DMS153 (cell line): ENCODE measurements around the gene ELOVL2.

ENCODE experiments used
- DNase-seq: peaks from one replicate; lab custom pipeline; 2025; lab: John Stamatoyannopoulos, UW

Gene ELOVL2

GRCh38 chr6:10979603-10980002, 64.5 kb downstream of the ELOVL2 start:
- no peak for DNase-seq

DNA sequence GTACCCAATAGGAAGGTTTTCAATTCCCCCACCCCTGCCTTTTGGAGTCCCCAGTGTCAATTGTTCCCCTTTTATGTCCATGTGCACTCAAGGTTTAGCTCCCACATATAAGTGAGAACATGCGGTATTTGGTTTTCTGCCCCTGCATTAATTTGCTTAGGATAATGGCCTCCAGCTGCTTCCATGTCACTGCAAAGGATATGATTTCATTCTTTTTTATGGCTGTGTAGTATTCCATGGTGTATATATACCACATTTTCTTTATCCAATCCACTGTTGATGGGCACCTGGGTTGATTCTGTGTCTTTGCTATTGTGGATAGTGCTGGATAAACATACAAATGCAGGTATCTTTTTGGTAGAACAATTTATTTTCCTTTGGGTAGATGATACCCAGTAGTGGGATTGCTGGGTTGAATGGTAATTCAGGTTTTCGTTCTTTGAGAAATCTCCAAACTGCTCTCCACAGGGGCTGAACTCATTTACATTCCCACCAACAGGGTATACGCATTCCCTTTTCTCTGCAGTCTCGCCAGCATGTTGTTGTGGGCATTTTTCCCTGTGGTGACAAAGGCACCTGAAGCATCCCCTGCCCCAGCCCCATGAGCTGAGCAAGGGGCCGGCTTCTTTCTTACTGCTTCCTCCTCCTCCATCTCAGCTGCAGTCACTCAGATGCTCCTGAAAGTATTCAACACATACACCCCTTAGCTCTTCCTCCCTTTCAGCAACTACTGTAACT, 66.7 kb downstream of the ELOVL2 start:
- DNase-seq: no peak

DNA sequence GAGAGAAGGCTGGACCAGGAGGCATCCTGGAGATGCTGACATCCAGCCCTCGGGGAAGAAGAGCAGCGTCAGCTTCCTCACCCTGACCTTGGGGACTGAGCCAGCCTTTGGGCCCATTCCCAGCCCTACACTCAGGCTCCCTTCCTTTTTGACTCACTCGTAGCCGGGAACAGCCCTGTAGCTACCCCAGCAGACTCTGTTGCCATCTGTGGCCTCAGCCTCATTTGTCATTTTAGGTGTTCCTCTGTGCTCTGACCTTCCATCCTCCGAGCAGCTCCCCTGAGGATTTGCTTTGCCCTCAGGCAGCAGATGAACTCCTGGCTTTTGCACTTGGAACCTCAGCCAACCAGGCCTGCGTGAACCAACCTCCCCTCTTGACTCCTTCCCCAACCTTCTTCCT, 67.5 kb downstream of the ELOVL2 start:
- DNase-seq: no peak

- no peak for DNase-seq
Measured at GRCh38 chr6:10972196-10972595, 71.9 kb downstream of the ELOVL2 start.

DNA sequence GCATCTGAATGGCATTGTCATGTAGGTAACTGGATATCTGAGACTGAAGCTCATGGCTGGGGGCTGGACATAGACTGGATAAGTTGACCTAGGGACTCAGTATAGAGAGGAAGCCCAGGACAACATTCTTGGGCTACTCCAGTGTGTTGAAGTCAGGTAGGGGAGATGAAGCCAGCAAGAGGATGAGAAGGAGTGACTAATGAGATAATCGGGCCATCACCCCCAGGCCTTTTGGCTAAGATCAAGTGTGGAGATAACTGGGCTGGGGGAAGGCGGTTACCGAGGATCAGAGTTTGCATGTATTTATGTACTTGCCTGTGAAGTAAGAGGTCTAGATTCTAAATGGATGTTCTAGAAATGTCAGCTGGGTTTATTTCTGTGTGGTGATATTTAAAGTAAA, 73.4 kb downstream of the ELOVL2 start:
- DNase-seq: no peak

DNA sequence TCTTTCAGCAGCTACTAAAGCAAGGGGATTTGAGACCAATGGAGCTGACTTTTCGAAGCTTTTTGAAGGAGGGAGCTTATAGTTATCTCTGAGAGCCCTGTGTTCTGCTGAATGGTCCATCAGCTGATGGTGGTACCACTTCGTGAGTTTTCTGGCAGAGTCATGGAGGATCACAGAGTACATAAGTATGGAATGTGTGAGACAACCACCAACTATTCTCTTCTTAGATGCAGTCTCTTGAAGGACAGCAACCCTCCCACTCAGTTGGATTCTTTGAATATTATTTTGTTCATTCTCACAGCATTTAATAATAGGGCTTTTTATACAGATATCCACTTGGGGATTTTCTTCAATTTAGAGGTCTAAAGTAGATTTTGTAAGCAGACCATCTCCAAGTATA, 75.3 kb downstream of the ELOVL2 start:
- DNase-seq: no peak

- no peak for DNase-seq
Measured at GRCh38 chr6:10964684-10965083, 79.4 kb downstream of the ELOVL2 start.

DNA sequence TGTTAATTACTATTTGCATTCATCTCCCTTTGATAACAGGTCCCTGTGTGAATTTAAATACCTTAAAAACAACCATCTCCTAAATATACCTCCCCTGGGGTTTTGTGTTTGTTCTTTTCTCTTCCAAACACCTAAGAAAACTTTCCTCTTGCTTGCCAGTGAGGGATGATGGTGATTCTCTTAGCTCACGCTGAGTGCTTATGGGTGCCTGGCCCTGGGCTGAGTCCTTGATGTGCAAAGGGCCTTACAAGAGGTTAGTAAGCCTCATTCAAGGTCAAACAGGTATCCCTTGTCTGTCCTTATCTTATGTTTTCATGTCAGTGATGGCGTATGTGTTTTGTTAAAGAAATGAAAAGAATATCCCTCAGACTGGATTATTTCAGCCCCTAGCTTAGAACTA, 81.0 kb downstream of the ELOVL2 start:
- no peak for DNase-seq

- no peak for DNase-seq
Measured at GRCh38 chr6:10962673-10963072, 81.4 kb downstream of the ELOVL2 start.

DNA sequence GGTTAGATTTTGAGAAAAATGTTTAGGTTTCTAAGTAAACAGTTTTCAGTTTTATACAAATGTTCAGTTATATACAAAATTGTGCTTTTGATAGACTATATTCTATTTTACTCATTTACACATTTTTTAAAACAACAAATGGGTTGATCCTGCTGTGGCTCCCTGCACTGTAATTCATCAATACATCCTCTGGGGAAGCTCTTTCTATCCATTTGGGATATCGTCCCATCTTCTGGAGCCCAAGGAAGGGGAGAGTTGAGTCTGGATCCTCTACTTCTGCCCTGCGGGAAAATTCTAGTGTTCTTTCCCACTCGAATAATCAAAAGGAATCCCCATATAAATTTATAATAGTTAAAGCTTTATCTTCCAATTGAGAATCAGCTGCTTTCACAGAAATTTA, 82.3 kb downstream of the ELOVL2 start:
- no peak for DNase-seq

DNA sequence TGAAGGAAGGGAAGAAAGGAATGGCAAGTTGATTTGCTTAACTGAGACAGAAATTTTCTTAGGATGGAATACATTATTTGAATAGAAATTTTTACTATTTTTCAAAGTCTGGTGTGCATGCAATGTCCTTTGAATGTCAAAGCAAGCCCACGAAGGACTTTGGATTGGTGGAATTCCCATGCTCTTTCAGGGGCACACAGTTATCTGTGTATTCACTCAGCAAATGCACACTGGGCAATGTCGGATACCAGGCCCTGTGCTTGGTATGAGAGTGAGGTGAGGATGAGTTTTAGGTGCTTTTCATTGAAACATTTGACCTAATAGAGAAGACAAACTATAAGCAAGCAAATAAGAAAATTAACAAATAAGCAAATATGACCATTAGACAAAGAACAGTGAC, 83.9 kb downstream of the ELOVL2 start:
- no peak for DNase-seq

DNA sequence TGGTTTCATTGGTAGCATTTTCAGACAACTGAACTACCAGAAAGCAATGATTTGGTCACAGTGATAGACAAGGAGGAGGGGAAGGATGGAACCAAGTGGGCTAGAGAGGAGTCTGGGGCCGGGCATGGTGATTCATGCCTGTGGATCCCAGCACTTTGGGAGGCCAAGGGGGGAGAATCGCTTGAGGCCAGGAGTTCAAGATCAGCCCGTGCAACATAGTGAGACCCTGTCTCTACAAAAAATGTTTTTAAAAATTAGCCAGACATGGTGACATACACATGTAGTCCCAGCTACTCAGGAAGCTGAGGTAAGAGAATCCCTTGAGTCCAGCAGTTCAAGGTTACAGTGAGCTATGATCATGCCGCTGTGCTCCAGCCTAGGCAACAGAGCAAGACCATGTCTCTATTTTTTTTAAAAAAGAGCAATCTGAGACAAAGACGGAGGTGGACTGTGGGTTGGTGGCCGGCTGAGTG, 86.7 kb downstream of the ELOVL2 start:
- DNase-seq: no peak

DNA sequence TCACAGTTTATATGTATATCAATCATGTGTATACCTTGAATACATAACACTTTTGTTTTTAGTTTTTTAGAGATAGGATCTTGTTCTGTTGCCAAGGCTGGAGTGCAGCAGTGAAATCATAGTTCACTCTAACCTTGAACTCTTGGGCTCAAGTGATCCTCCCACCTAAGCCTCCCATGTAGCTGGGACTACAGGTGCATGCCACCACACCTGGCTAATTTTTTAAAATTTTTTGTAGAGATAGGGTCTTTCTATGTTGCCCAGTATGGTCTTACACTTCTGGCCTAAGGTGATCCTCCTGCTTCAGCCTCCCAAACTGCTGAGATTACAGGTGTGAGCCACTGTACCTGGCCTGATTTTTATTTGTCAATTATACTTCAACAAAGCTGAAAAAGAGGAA, 87.3 kb downstream of the ELOVL2 start:
- DNase-seq: no peak

GRCh38 chr6:10954590-10955010, 89.5 kb downstream of the ELOVL2 start:
- DNase-seq: peak; percentile 47

- DNase-seq: no peak
Measured at GRCh38 chr6:10951675-10952282, 92.3 kb downstream of the ELOVL2 start.

GRCh38 chr6:10949579-10950490, 94.3 kb downstream of the ELOVL2 start:
- no peak for DNase-seq

DNA sequence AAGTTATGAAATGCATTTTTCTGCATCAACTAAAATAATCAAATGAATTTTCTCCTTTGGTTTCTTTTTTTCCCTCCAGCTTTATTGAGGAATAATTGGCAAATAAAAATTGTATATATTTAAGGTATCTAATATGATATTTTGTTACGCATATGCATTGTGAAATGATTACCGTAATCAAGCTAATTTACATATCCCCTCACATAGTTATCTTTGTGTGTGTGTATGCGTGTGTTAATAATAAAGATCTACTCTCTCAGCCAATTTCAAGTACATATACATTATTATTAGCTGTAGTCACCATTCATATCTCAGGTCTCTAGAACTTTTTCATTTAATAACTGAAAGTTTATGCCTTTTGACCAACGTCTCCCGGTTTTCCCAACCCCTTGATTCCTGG, 96.1 kb downstream of the ELOVL2 start:
- no peak for DNase-seq

- no peak for DNase-seq
Measured at GRCh38 chr6:10945845-10946244, 98.3 kb downstream of the ELOVL2 start.

- no peak for DNase-seq
Measured at GRCh38 chr6:10939840-10940239, 104.3 kb downstream of the ELOVL2 start.

DNA sequence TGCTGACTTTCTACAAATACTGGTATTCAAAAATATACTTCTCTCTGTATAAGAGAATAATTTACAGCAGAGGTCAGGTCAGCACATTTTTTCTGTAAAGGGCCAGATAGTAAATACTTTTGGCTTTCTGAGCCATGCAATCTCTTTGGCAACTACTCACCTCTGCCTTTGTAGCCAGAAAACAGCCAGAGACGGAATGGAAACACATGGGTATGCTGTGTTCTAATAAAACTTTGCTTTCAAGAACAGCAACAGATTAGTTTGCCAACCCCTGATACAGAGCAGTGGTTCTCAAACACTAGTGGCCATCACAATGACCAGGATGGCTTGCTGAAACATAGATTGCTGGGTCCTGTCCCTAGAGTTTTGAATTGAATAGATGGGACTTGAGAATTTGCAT, 111.0 kb downstream of the ELOVL2 start:
- DNase-seq: no peak
